ENCODE data around the gene IREB2. TPM values are rescaled to one million over a fixed set of nuclear protein-coding genes. Genes with fewer than 3 reads are reported as not detected.
"Not testable (repeated sequence)": the region's sequence is repeated elsewhere in the genome, so short reads cannot be mapped to it uniquely, and the experiment has no call there.

Gene IREB2
- total RNA-seq, 4 donors from 2014 or later, result 32.4 to 45.9 (median 42.4) TPM

GRCh38 chr15:78506971-78507830, 69.2 kb downstream of the IREB2 start, which contains the start of gene HYKK:
Gene HYKK, plus strand, starts transcription at chr15:78507577. Its CDS starts 5,512 bp downstream, at chr15:78513089.
- 1% methylated on average over 28 to 62 of the region's 63 CpGs for WGBS, 2 donors
- TF ChIP-seq POLR2A (IDR thresholded peaks at IDR 0.05) (peak in 1 of 2 donors; percentile 44), CTCF (IDR thresholded peaks at IDR 0.05) (peak in 2 of 5 experiments; percentile 43 to 58), EP300 (IDR thresholded peaks at IDR 0.05) (peak; percentile 65 to 66)
- DNase-seq (ENCODE audit: low spot score in 2 of 2), result peak; percentile 77 to 87
- Histone ChIP-seq H3K27ac (peak within 1 kb of the TSS; percentile 39 to 78 (median 72)), H3K27me3 (no peaks in the 10 kb centered on the region), H3K36me3 (peaks cover 0 to 1% (median 0%) of the 10 kb centered on the region in 3 donors), H3K4me1 (peaks cover 0 to 15% (median 0%) of the 10 kb centered on the region in 4 donors), H3K9me3 (no peaks in the 10 kb centered on the region), H3K4me3 (peak within 1 kb of the TSS; percentile 60 to 81 (median 70))

- H3K27me3 ChIP-seq, result no peaks in the 10 kb centered on the region
Observed at GRCh38 chr15:78507831-78508160, 69.8 kb downstream of the IREB2 start.

GRCh38 chr15:78508272-78508671, 70.3 kb downstream of the IREB2 start:
- no peaks in the 10 kb centered on the region for H3K36me3 ChIP-seq
- peak overlapping the region; percentile 60 to 81 (median 70) for H3K4me3 ChIP-seq
- 45 to 46% methylated on average over 6 of the region's 6 CpGs for WGBS, 2 donors
- peak overlapping the region in 1 of 4 donors; percentile 70 for H3K27ac ChIP-seq
- TF ChIP-seq CTCF (IDR thresholded peaks at IDR 0.05) (no peak), EP300 (IDR thresholded peaks at IDR 0.05) (no peak)
- no peak for DNase-seq (ENCODE audit: low spot score in 2 of 2)
- peaks cover 0 to 15% (median 0%) of the 10 kb centered on the region in 4 donors for H3K4me1 ChIP-seq
- no peaks in the 10 kb centered on the region for H3K27me3 ChIP-seq
- H3K9me3 ChIP-seq, result no peaks in the 10 kb centered on the region

More at GRCh38 chr15:78507831-78508160, 69.8 kb downstream of the IREB2 start:
- Histone ChIP-seq H3K27ac (peak overlapping the region in 3 of 4 donors; percentile 70 to 78 (median 74)), H3K9me3 (no peaks in the 10 kb centered on the region), H3K36me3 (no peaks in the 10 kb centered on the region), H3K4me1 (peaks cover 0 to 15% (median 0%) of the 10 kb centered on the region in 4 donors), H3K4me3 (peak overlapping the region; percentile 60 to 81 (median 70))
- TF ChIP-seq POLR2A (IDR thresholded peaks at IDR 0.05) (no peak), CTCF (IDR thresholded peaks at IDR 0.05) (no peak), EP300 (IDR thresholded peaks at IDR 0.05) (no peak)
- 2 to 6% methylated on average over 3 to 13 of the region's 13 CpGs for WGBS, 2 donors
- DNase-seq (ENCODE audit: low spot score in 2 of 2), result no peak

- no peak overlapping the region for H3K27ac ChIP-seq
- TF ChIP-seq EP300 (IDR thresholded peaks at IDR 0.05) (no peak), CTCF (IDR thresholded peaks at IDR 0.05) (no peak), POLR2A (IDR thresholded peaks at IDR 0.05) (no peak)
- no peak overlapping the region for H3K4me3 ChIP-seq
- H3K9me3 ChIP-seq, result no peaks in the 10 kb centered on the region
- DNase-seq (ENCODE audit: low spot score in 2 of 2), result no peak
- H3K27me3 ChIP-seq, result no peaks in the 10 kb centered on the region
- peaks cover 0 to 15% (median 0%) of the 10 kb centered on the region in 4 donors for H3K4me1 ChIP-seq
- peaks cover 0 to 4% (median 0%) of the 10 kb centered on the region in 3 donors for H3K36me3 ChIP-seq
- whole genome bisulfite sequencing, 2 donors, result 70 to 73% methylated on average over 6 of the region's 6 CpGs
Observed at GRCh38 chr15:78509726-78510312, 71.8 kb downstream of the IREB2 start.

GRCh38 chr15:78520035-78520434, 82.0 kb downstream of the IREB2 start:
- H3K36me3 ChIP-seq, result peaks cover 0 to 57% (median 0%) of the 10 kb centered on the region in 3 donors
- H3K9me3 ChIP-seq; H3K4me3 ChIP-seq; DNase-seq (ENCODE audit: low spot score in 2 of 2); H3K4me1 ChIP-seq; H3K27me3 ChIP-seq; H3K27ac ChIP-seq: not testable (repeated sequence)
- WGBS, 2 donors, result 93 to 100% methylated on average over 2 to 3 of the region's 3 CpGs
